ENCODE measurements around the gene FRMD8.
"Not testable (repeated sequence)": the region's sequence is repeated elsewhere in the genome, so short reads cannot be mapped to it uniquely, and the experiment has no call there.

The FRMD8 gene

DNA sequence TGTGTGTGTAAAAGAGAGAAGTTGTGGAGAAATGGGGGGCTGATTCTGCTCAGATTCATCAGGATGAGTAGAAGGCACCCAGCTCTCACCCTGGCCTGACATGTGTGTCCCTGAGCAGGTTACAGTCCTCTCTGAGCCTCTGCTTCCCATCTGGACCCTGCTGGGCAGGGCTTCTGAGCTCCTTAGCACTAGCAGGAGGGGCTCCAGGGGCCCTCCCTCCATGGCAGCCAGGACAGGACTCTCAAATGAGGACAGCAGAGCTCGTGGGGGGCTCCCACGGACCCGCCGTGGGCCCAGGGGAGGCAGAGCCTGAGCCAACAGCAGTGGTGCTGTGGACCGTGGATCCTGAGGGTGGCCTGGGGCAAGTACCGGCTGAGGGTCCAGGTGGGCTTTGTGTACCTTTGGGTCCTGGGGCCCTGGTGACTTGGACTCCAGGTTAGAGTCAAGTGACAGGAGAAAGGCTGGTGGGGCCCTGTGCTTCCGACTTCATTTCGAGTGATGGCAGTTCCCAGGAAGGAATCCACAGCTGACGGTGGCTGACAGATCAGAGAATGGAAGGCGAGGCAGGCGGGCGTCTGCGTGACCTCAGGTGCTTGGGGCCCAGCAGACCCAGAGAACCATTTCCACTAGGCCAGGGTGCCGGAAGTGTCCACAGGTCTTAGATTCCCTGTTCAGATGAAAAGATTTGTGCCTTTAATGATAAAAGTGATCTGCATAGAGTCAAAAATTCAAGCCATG lies 58.0 kb downstream of the FRMD8 start:
- H3K9me3 ChIP-seq (ENCODE audit: control insufficient read depth in 2 of 2, low read length in 2 of 2) = no peaks in the 10 kb centered on the region
- peaks cover 13 to 14% of the 10 kb centered on the region in 2 donors for H3K4me1 ChIP-seq (ENCODE audit: control insufficient read depth in 2 of 2, insufficient read depth in 2 of 2, low read length in 2 of 2)
- H3K36me3 ChIP-seq (ENCODE audit: control insufficient read depth in 2 of 2, insufficient read depth in 2 of 2, low read length in 2 of 2) = peaks cover 35 to 53% of the 10 kb centered on the region in 2 donors
- no peak overlapping the region for H3K4me3 ChIP-seq (ENCODE audit: low read length in 2 of 2)
- no peaks in the 10 kb centered on the region for H3K27me3 ChIP-seq (ENCODE audit: control insufficient read depth in 2 of 2, insufficient read depth in 2 of 2, low read length in 2 of 2)
- peak overlapping the region in 1 of 2 donors; percentile 38 for H3K27ac ChIP-seq (ENCODE audit: low read depth in 2 of 2, low read length in 2 of 2)
- H3K9ac ChIP-seq (ENCODE audit: low read depth in 1 of 2, low read length in 2 of 2) = peak overlapping the region; percentile 6 to 15

DNA sequence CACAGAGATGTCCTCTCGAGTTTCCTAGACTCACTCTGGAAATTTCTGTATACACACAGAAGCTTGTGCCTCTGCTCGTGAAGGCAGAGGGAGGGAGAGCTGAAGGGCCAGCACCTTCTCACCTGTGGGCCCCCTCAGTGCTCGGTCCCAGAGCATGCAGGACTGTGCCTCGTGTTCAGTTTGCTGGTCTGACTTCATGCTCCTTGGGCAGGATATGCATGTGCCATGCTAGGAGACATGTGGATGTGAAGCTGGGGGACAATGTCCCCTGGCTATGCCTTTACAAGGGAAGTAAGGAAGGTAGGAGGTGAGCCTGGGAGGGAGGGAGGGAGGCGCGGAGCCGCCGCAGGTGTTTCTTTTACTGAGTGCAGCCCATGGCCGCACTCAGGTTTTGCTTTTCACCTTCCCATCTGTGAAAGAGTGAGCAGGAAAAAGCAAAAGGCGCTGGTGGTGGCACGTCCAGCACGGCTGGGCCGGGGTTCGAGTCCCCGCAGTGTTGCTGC lies 58.7 kb downstream of the FRMD8 start:
- H3K9me3 ChIP-seq (ENCODE audit: control insufficient read depth in 2 of 2, low read length in 2 of 2) = no peaks in the 10 kb centered on the region
- H3K4me1 ChIP-seq (ENCODE audit: control insufficient read depth in 2 of 2, insufficient read depth in 2 of 2, low read length in 2 of 2) = peaks cover 13 to 14% of the 10 kb centered on the region in 2 donors
- no peak overlapping the region for H3K9ac ChIP-seq (ENCODE audit: low read depth in 1 of 2, low read length in 2 of 2)
- H3K4me3 ChIP-seq (ENCODE audit: low read length in 2 of 2) = no peak overlapping the region
- peak overlapping the region in 1 of 2 donors; percentile 32 for H3K27ac ChIP-seq (ENCODE audit: low read depth in 2 of 2, low read length in 2 of 2)
- H3K27me3 ChIP-seq (ENCODE audit: control insufficient read depth in 2 of 2, insufficient read depth in 2 of 2, low read length in 2 of 2) = no peaks in the 10 kb centered on the region
- H3K36me3 ChIP-seq (ENCODE audit: control insufficient read depth in 2 of 2, insufficient read depth in 2 of 2, low read length in 2 of 2) = peaks cover 35 to 50% of the 10 kb centered on the region in 2 donors

DNA sequence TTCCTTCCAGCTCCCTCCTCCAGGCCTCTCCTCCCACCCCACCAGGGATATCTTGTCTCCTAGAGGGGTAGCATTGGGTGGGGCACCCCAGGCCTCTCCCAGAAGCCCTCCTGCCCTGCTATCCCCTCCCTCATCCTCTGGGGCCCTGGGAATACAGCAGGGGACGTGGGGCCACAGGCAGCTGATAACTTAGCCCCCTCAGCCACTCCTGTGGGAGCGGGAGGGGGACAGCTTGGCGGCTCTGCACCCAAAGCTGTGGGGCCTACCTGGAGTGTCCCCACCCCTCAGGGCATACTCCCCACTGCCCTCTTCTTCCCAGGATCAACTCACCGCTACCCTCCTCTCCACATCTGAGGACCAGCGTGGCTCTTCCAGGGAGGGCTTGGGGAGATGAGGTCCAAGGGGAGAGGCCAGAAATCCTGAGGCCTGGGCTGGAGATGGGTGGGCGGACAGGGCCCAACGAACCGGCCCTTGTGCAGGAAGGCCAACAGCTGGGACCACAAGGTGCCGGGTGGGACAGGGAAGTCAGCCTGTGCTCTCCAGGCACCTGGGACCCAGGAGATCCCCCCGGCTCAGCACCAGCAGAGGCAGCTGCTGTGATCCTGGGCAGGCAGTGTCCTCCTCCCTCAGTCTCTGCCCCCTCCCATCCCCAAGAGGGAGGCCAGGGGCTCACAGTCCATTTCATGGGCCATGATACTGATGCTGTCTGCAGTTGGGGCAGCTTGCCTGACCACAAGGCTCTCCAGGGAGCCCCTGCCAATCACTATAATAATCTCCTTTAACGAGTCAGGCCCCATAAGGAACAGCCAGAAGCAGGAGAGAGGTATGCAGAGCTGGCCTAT lies 59.4 kb downstream of the FRMD8 start:
- H3K4me3 ChIP-seq (ENCODE audit: low read length in 2 of 2) = no peak overlapping the region
- H3K27ac ChIP-seq (ENCODE audit: low read depth in 2 of 2, low read length in 2 of 2) = peak overlapping the region; percentile 23
- no peaks in the 10 kb centered on the region for H3K27me3 ChIP-seq (ENCODE audit: control insufficient read depth in 2 of 2, insufficient read depth in 2 of 2, low read length in 2 of 2)
- H3K4me1 ChIP-seq (ENCODE audit: control insufficient read depth in 2 of 2, insufficient read depth in 2 of 2, low read length in 2 of 2) = peaks cover 13 to 14% of the 10 kb centered on the region in 2 donors
- no peak overlapping the region for H3K9ac ChIP-seq (ENCODE audit: low read depth in 1 of 2, low read length in 2 of 2)
- H3K36me3 ChIP-seq (ENCODE audit: control insufficient read depth in 2 of 2, insufficient read depth in 2 of 2, low read length in 2 of 2) = peaks cover 35 to 49% of the 10 kb centered on the region in 2 donors
- H3K9me3 ChIP-seq (ENCODE audit: control insufficient read depth in 2 of 2, low read length in 2 of 2) = no peaks in the 10 kb centered on the region

DNA sequence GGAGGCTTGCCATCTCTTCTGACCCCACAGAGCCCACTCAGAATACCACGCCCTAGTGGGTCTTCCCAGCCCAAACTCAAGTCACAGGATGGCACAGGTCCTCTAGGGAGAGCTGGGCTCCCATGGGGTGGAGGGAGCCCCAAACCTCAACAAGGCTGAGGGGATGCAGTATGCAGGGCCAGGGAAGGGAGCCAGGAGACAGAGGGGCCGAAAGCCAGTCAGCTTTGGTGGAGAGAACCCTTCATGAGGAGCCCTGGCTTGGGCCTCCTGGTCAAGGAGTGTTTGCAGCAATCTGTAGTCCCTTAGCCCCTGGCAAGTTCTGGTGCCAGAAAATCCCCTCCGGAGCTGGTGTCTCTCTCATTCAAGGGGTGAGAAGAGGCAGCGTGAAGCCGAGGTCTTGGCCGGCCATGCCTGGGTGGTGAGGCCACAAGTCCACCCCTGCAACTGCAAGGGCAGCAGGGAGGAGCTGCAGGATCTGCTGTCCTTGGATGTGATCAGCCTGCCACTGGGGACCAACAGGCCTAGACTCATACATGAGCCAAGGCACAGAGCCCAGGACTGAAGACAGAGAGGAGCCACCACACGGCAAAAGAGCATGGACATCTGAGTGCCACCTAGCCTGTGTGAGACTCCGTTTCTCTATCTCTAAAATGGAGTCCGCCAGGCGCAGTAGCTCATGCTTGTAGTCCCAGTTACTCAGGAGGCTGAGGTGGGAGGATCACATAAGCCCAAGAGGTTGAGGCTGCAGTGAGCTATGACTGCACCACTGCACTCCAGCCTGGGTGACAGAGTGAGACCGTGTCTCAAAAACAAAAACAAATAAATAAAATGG lies 60.2 kb downstream of the FRMD8 start:
- H3K9ac ChIP-seq (ENCODE audit: low read depth in 1 of 2, low read length in 2 of 2) = no peak overlapping the region

DNA sequence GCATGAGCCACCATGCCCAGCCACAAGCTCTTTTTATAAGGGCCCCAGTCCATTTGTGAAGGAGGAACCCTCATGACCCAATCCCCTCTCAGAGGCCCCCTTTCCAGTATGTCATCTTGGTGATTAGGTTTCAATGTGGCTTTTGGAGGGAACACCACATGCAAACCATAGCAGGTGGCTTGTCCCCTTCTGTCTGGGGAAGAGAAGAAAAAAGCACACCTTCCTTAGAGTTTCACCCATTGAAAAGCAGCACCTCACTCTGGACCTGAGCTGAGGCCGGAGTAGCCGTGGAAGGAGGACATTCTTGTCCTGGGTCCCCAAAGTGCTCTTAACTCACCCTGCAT lies 61.6 kb downstream of the FRMD8 start:
- Histone ChIP-seq H3K27me3 (ENCODE audit: control insufficient read depth in 2 of 2, insufficient read depth in 2 of 2, low read length in 2 of 2) (no peaks in the 10 kb centered on the region), H3K4me3 (ENCODE audit: low read length in 2 of 2) (no peak overlapping the region), H3K36me3 (ENCODE audit: control insufficient read depth in 2 of 2, insufficient read depth in 2 of 2, low read length in 2 of 2) (peaks cover 29 to 35% of the 10 kb centered on the region in 2 donors), H3K9ac (ENCODE audit: low read depth in 1 of 2, low read length in 2 of 2) (no peak overlapping the region), H3K9me3 (ENCODE audit: control insufficient read depth in 2 of 2, low read length in 2 of 2) (no peaks in the 10 kb centered on the region), H3K27ac (ENCODE audit: low read depth in 2 of 2, low read length in 2 of 2) (peak overlapping the region; percentile 15 to 52), H3K4me1 (ENCODE audit: control insufficient read depth in 2 of 2, insufficient read depth in 2 of 2, low read length in 2 of 2) (peaks cover 4 to 7% of the 10 kb centered on the region in 2 donors)

More for the DNA sequence above, 60.2 kb downstream of the FRMD8 start:
- peak overlapping the region in 1 of 2 donors; percentile 23 for H3K27ac ChIP-seq (ENCODE audit: low read depth in 2 of 2, low read length in 2 of 2)
- peaks cover 13 to 14% of the 10 kb centered on the region in 2 donors for H3K4me1 ChIP-seq (ENCODE audit: control insufficient read depth in 2 of 2, insufficient read depth in 2 of 2, low read length in 2 of 2)
- H3K27me3 ChIP-seq (ENCODE audit: control insufficient read depth in 2 of 2, insufficient read depth in 2 of 2, low read length in 2 of 2) = no peaks in the 10 kb centered on the region
- H3K4me3 ChIP-seq (ENCODE audit: low read length in 2 of 2) = no peak overlapping the region
- peaks cover 34 to 46% of the 10 kb centered on the region in 2 donors for H3K36me3 ChIP-seq (ENCODE audit: control insufficient read depth in 2 of 2, insufficient read depth in 2 of 2, low read length in 2 of 2)
- no peaks in the 10 kb centered on the region for H3K9me3 ChIP-seq (ENCODE audit: control insufficient read depth in 2 of 2, low read length in 2 of 2)

DNA sequence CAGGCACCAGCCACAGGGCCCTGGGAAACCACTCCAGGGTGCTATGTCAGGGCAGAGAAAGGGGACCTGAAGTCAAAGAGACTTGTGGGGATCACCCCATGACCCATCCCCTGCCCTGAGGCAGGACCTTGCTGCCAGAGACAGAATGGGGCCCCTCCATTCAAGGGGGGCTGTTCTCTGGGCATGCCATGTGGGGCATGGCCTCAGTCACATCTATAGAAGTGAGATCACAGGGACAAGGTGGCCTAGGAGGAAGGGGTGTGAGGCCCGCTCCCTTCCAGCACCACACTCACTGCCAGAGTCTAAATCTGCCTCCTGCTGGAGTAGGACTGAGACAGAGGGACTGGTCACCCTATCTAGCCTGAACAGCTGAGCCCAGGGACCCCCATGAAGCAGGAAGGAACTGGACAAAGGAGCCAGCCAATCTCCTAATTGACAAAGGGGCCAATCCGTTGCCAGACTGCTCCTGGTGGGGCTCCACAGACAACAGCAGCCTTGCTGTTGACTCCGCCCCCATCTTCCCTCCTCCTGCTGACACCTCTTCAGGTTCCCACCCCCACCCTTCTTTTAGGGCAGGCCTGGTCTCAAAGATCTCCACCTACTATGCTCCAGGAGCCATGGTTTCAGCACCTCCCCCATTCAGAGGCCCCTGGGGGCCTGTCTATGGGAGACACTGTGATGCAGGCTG lies 62.1 kb downstream of the FRMD8 start:
- Histone ChIP-seq H3K36me3 (ENCODE audit: control insufficient read depth in 2 of 2, insufficient read depth in 2 of 2, low read length in 2 of 2) (peaks cover 24 to 30% of the 10 kb centered on the region in 2 donors), H3K27ac (ENCODE audit: low read depth in 2 of 2, low read length in 2 of 2) (peak overlapping the region; percentile 15 to 52), H3K4me1 (ENCODE audit: control insufficient read depth in 2 of 2, insufficient read depth in 2 of 2, low read length in 2 of 2) (peaks cover 0 to 6% of the 10 kb centered on the region in 2 donors), H3K9ac (ENCODE audit: low read depth in 1 of 2, low read length in 2 of 2) (no peak overlapping the region), H3K27me3 (ENCODE audit: control insufficient read depth in 2 of 2, insufficient read depth in 2 of 2, low read length in 2 of 2) (no peaks in the 10 kb centered on the region), H3K4me3 (ENCODE audit: low read length in 2 of 2) (no peak overlapping the region), H3K9me3 (ENCODE audit: control insufficient read depth in 2 of 2, low read length in 2 of 2) (no peaks in the 10 kb centered on the region)

DNA sequence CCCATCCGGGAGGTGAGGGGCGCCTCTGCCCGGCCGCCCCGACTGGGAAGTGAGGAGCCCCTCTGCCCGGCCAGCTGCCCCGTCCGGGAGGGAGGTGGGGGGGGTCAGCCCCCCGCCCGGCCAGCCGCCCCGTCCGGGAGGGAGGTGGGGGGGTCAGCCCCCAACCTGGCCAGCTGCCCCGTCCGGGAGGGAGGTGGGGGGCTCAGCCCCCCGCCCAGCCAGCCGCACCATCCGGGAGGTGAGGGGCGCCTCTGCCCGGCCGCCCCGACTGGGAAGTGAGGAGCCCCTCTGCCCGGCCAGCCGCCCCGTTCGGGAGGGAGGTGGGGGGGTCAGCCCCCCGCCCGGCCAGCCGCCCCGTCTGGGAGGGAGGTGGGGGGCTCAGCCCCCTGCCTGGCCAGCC lies 64.9 kb downstream of the FRMD8 start:
- not testable (repeated sequence) for H3K4me1 ChIP-seq (ENCODE audit: control insufficient read depth in 2 of 2, insufficient read depth in 2 of 2, low read length in 2 of 2); H3K36me3 ChIP-seq (ENCODE audit: control insufficient read depth in 2 of 2, insufficient read depth in 2 of 2, low read length in 2 of 2); H3K27ac ChIP-seq (ENCODE audit: low read depth in 2 of 2, low read length in 2 of 2); H3K9me3 ChIP-seq (ENCODE audit: control insufficient read depth in 2 of 2, low read length in 2 of 2); H3K9ac ChIP-seq (ENCODE audit: low read depth in 1 of 2, low read length in 2 of 2); H3K27me3 ChIP-seq (ENCODE audit: control insufficient read depth in 2 of 2, insufficient read depth in 2 of 2, low read length in 2 of 2); H3K4me3 ChIP-seq (ENCODE audit: low read length in 2 of 2)

DNA sequence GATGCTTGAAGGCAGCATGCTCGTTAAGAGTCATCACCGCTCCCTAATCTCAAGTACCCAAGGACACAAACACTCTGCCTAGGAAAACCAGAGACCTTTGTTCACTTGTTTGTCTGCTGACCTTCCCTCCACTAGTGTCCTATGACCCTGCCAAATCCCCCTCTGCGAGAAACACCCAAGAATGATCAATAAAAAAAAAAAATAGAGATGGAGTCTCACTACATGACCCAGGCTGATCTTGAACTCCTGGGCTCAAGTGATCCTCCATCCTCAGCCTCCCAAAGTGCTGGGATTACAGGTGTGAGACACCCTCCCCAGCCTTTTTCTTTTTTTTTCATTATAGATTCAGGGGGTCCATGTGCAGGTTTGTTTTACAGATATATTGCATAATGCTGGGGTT lies 65.8 kb downstream of the FRMD8 start:
- not testable (repeated sequence) for H3K27ac ChIP-seq (ENCODE audit: low read depth in 2 of 2, low read length in 2 of 2); H3K27me3 ChIP-seq (ENCODE audit: control insufficient read depth in 2 of 2, insufficient read depth in 2 of 2, low read length in 2 of 2); H3K9me3 ChIP-seq (ENCODE audit: control insufficient read depth in 2 of 2, low read length in 2 of 2); H3K9ac ChIP-seq (ENCODE audit: low read depth in 1 of 2, low read length in 2 of 2); H3K4me3 ChIP-seq (ENCODE audit: low read length in 2 of 2); H3K36me3 ChIP-seq (ENCODE audit: control insufficient read depth in 2 of 2, insufficient read depth in 2 of 2, low read length in 2 of 2); H3K4me1 ChIP-seq (ENCODE audit: control insufficient read depth in 2 of 2, insufficient read depth in 2 of 2, low read length in 2 of 2)

DNA sequence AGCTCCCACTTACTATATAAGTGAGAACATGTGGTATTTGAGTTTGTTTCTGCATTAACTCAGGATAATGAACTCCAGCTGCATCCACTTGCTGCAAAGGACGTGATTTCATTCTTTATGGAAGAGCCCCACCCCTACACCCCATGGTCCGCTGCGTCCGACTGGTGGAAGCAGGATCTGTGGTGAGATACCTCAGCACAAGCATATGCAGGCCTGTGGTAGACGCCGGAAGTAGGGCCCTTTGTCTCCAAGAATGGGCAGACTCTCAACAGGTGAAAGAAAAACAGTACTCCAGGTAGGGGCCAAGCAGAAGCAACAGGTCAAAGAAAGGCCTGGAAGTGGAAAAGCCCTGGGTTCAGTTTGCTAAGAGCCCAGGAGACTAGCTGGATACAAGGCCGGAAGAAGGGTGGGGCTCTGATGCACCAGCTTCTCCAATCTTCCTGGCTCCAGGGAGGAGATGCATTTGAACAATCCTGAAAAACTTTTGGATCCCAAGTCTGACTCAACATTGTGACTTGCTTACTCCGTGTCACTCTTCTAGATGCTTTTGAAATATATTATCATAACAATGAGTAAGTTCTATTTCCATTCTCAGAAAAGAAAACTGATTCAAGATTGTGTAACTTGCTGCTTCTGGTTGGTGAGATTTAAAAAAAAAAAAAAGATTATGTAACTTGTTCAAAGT lies 66.5 kb downstream of the FRMD8 start:
- peaks cover 4% of the 10 kb centered on the region in 2 donors for H3K4me1 ChIP-seq (ENCODE audit: control insufficient read depth in 2 of 2, insufficient read depth in 2 of 2, low read length in 2 of 2)
- no peaks in the 10 kb centered on the region for H3K9me3 ChIP-seq (ENCODE audit: control insufficient read depth in 2 of 2, low read length in 2 of 2)
- no peaks in the 10 kb centered on the region for H3K27me3 ChIP-seq (ENCODE audit: control insufficient read depth in 2 of 2, insufficient read depth in 2 of 2, low read length in 2 of 2)
- H3K27ac ChIP-seq (ENCODE audit: low read depth in 2 of 2, low read length in 2 of 2) = no peak overlapping the region
- no peak overlapping the region for H3K9ac ChIP-seq (ENCODE audit: low read depth in 1 of 2, low read length in 2 of 2)
- H3K4me3 ChIP-seq (ENCODE audit: low read length in 2 of 2) = no peak overlapping the region
- H3K36me3 ChIP-seq (ENCODE audit: control insufficient read depth in 2 of 2, insufficient read depth in 2 of 2, low read length in 2 of 2) = no peaks in the 10 kb centered on the region

All from mucosa of rectum (tissue), 2 donors.